ENCODE measurements around the gene OTOL1. TPM values are rescaled to one million over a fixed set of nuclear protein-coding genes. Genes with fewer than 3 reads are reported as not detected.

Gene OTOL1
- total RNA-seq, 1 donor from 2014 or later: not detected

GRCh38 chr3:161545824-161546223 is 49.2 kb downstream of the OTOL1 start:
- no peak for DNase-seq

GRCh38 chr3:161548301-161548700 is 51.7 kb downstream of the OTOL1 start:
- DNase-seq: no peak

- DNase-seq: no peak
Measured at GRCh38 chr3:161549261-161549660, 52.7 kb downstream of the OTOL1 start.

- DNase-seq: no peak
Measured at GRCh38 chr3:161550491-161551195, 54.0 kb downstream of the OTOL1 start.

- no peak for DNase-seq
Measured at GRCh38 chr3:161551697-161552096, 55.1 kb downstream of the OTOL1 start.

GRCh38 chr3:161552984-161553560 is 56.5 kb downstream of the OTOL1 start:
- no peak for DNase-seq

Other genes with a start within 250 kb of the OTOL1 start
- 3.6 TPM for gene SPTSSB, start 125.3 kb upstream of the OTOL1 start, total RNA-seq